NOMO-1 (cell line): Measurements from ENCODE around the gene NEURL2.
"Not testable (repeated sequence)": the region's sequence is repeated elsewhere in the genome, so short reads cannot be mapped to it uniquely, and the experiment has no call there.

Experiments used
- DNase-seq, 2 experiments: peaks; one replicate each; lab custom pipeline; 2025; ENCODE audit not compliant: unreplicated experiment in 2 of 2; lab: John Stamatoyannopoulos, UW

The NEURL2 gene

DNA sequence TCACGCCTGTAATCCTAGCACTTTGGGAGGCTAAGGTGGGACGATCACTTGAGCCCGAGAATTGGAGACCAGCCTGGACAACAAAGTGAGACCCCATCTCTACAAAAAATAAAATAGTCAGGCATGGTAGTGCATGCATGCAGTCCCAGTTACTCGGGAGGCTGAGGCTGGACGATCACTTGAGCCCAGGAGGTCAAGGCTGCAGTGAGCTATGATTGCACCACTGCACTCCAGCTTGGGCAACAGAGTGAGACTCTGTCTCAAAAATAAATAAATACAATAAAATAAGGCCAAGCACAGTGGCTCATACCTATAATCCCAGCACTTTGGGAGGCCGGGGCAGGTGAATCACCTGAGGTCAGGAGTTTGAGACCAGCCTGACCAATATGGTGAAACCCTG is 10.3 kb upstream of the NEURL2 start:
- not testable (repeated sequence) for DNase-seq

GRCh38 chr20:45899046-45899835 is 8.2 kb upstream of the NEURL2 start:
- DNase-seq: no peak

DNA sequence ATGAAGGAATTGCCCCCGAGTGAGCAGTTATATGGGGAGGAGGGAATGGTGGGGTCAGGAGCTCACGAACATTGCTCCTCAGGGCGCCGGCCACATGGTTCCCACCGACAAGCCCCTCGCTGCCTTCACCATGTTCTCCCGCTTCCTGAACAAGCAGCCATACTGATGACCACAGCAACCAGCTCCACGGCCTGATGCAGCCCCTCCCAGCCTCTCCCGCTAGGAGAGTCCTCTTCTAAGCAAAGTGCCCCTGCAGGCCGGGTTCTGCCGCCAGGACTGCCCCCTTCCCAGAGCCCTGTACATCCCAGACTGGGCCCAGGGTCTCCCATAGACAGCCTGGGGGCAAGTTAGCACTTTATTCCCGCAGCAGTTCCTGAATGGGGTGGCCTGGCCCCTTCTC is 7.3 kb upstream of the NEURL2 start:
- DNase-seq: no peak

GRCh38 chr20:45897692-45898091 is 6.7 kb upstream of the NEURL2 start:
- DNase-seq: no peak

DNA sequence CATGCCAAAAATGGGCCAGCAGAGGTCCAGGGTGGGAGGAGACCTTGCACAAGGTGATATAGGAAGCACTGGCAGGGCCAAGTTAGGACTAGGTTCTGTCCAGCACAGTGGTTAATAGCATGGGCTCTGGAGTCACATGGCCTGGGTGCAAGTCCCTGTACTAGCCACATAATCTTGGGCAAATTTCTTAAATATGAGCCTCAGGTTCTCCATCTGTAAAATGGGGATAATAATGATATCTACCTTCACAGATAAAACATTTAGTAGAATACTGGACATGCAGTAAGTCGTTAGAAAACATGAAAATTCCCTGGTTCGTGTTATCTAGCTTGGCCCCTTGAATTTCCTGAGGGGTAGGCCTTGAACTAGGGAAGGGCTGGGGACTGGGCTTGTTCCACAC is 6.3 kb upstream of the NEURL2 start:
- no peak for DNase-seq

DNA sequence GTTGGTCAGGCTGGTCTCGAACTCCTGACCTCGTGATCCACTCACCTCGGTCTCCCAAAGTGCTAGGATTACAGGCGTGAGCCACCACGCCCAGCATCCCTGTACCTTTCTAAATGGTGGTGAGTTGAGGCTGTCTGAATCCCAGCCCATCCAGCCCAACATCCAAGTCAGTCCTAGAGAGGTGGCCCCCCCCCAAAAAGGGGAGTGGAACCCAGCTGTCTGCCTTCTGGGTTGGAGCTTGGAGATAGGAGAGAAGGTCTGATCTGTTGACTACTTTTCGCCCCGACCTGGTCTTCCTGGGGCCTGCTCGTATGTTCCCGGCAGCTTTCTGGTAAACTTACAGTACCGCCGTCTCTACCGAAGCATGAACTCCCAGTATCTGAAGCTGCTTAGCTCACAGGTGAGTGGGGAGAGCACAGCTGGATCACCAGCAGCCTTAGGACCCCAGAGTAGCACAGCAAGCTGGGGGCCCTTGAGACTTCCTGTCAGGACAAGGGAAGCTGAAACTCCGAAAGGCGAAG is 5.7 kb upstream of the NEURL2 start:
- no peak for DNase-seq

DNA sequence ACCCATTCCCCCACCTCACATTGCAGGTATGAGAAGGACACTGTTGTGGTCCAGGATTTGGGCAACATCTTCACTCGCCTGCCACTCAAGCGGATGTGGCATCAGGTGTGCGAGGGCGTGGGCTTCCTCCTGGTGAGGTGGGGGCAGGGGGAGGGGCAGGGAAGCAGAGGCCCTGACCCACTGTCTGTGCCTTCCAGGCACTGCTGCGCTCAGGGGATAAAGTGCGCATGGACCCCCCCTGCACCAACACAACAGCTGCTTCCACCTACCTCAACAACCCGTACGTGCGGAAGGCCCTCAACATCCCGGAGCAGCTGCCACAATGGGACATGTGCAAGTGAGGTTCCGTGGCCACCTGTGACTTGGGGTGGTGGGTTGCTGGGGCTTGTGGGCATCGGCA is 3.8 kb upstream of the NEURL2 start:
- no peak for DNase-seq

GRCh38 chr20:45893831-45894230 is 2.8 kb upstream of the NEURL2 start:
- DNase-seq: no peak

- DNase-seq: no peak
Measured at GRCh38 chr20:45892828-45893500, 2.0 kb upstream of the NEURL2 start.

- peak; percentile 32 to 50 for DNase-seq
Measured at GRCh38 chr20:45892049-45892825, 1.2 kb upstream of the NEURL2 start.

DNA sequence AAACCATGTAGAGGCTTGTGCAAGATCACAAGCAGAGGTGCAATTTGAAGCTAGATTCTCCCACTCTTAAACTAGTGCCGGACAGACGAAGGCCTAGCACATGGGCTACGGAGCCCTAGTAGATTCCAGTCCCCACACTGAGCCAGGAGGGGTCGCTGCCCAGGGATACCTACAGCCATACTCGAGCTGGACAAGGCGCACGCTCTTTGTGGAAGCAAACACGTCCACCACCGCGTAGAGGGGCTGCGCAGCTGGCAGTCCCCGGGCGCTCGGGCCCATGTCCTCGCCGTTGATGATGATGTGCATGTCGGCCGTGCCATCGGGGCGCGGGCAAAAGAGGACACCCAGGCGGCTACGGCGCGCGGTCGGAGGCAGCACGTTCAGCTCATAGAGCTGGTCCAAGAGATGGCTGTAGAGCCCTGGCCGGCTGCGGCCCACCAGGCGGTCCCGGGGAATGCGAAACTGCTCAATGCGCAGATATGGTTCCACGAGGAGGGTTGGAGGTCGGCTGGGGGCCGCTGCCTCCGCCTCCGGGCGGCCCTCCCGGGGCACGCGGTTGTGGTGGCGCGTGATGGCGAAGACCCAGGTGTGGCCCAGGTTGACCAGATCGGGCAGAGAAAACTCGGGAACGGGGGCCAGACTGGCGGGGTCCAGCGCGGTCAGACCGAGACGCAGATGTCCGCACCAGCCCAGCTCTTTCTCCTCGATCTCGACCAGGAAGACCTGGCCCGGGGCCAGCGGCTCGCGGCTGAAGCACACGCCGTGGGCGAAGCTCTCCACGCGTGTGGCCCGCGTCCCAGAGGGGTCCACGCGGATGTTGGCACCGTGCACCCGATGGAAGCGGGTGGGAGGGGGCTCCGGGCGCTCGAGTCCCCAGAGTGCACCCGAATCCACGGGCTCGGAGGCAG is 677 bp downstream of the NEURL2 start:
- DNase-seq: peak; percentile 33 to 54

- no peak for DNase-seq
Measured at GRCh38 chr20:45888681-45889080, 2.3 kb downstream of the NEURL2 start.

GRCh38 chr20:45887346-45887715 is 3.7 kb downstream of the NEURL2 start, which contains the start of gene SPATA25:
Gene SPATA25 (minus strand): TSS chr20:45887622. CDS start chr20:45887590, 32 bp downstream.
- DNase-seq: no peak

DNA sequence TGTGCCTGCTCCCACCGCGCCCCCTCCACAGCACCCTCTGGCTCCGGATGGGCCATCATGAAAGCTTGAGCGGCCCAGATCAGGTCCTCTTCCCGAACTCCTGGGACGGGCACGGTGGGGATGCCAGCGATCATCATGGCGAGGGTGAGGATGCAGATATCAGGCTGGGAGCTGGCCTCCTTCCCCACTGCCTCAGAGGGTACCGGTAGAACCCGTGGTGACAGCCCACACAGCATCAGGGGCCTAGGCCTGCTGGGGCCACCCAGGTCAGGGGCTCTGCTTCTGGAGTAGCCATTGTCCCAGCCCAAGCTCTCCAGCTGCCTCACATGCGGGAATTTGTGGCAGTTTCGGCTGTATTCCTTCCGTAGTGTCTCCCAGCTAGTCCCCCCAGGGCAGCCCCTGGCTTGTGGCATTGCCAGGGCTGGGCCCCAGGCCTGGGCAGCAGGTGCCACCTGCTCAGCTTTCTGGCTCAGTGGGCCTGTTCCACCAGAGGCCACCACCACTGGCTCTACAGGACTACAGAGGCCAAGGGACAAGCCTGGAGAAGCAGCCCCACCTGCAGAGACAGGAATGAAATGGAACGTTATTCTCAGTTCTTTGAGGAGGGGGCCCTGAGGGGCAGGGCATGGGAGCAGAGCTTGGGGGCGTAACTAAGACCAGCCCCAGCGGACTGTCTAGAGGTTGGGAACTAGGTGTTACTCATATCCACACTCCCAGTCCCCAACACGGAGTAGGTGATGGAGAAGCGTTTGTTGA is 4.2 kb downstream of the NEURL2 start:
- DNase-seq: no peak

DNA sequence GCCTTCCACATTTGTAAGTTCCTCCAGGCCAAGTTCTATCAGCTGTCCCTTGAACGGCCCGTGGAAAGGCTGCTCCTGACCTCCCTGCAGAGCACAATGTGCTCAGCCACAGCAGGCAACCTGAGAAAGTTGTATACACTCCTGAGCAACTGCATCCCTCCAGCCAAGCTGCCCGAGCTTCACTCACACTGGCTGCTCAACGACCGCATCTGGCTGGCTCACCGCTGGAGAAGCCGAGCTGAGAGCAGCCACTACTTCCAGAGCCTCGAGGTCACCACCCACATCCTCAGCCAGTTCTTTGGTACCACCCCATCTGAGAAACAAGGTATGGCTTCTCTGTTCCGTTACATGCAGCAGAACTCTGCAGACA is 7.9 kb downstream of the NEURL2 start:
- no peak for DNase-seq

GRCh38 chr20:45882469-45883099 is 8.4 kb downstream of the NEURL2 start:
- no peak for DNase-seq

GRCh38 chr20:45880988-45881788 is 9.8 kb downstream of the NEURL2 start, which contains the start of gene ZSWIM1:
Gene ZSWIM1 (plus strand): TSS chr20:45881227. CDS start chr20:45882593, 1,366 bp downstream.
- peak; percentile 97 to 98 for DNase-seq

DNA sequence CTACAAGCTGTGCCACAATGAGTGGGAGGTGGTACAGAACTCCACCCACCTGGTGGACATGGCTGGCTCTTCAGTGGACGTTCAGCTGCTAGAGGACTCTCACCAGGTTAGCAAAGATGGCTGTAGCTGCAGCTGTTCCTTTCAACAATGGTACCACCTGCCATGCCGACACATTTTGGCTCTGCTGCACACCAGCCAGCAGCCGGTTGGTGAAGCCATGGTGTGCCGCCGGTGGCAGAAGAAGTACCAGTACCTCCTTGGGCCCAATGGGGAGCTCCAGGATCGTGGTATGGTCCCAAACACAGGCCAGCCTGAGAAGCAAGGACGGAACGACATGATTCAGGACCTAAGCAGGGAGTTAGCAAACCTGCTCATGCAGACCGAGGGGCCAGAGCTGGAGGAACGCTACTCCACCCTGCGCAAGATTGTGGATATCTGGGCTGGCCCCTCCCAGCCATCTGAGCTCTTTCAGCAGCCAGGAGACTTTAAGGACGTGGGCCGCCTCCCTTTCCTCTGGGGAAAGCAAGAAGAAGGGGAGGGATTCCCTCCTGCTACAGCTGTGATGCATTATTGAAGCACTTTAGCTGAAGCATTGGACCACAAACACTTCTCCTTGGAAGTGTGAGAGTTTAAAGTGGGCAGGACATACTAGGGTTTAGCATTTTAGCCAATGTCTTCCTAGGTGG is 12.8 kb downstream of the NEURL2 start:
- no peak for DNase-seq
